Stimulated activated CD4-positive, alpha-beta T cell treated with anti-CD3 and anti-CD28 coated beads, Interleukin-2, amount 100 ng/mL, for 48 hours (primary cell): ENCODE measurements around the gene MEX3A.
"Not testable (repeated sequence)": the region's sequence is repeated elsewhere in the genome, so short reads cannot be mapped to it uniquely, and the experiment has no call there.

Experiments used
- DNase-seq, 2 donors: peaks; one replicate each; pipeline ENCODE4 v3.0.0-alpha.2; 2020

Gene MEX3A

GRCh38 chr1:156053768-156054499, 28.3 kb downstream of the MEX3A start, which contains the start of gene UBQLN4:
UBQLN4 (minus strand) TSS chr1:156053798; CDS start chr1:156053701, 97 bp downstream.
- peak; percentile 77 to 79 for DNase-seq

- DNase-seq = peak; percentile 52 to 63
These were observed 29.1 kb downstream of the MEX3A start for GRCh38 chr1:156052862-156053767.

GRCh38 chr1:156051011-156051725, 31.1 kb downstream of the MEX3A start:
- DNase-seq = no peak

- no peak for DNase-seq
These were observed 31.9 kb downstream of the MEX3A start for GRCh38 chr1:156050376-156050775.

- DNase-seq = no peak
These were observed 33.5 kb downstream of the MEX3A start for GRCh38 chr1:156048663-156049258.

GRCh38 chr1:156045076-156045475, 37.2 kb downstream of the MEX3A start:
- no peak for DNase-seq

GRCh38 chr1:156042828-156043227, 39.4 kb downstream of the MEX3A start:
- no peak for DNase-seq

GRCh38 chr1:156034991-156035390, 47.3 kb downstream of the MEX3A start:
- not testable (repeated sequence) for DNase-seq

- DNase-seq = no peak
These were observed 49.3 kb downstream of the MEX3A start for GRCh38 chr1:156033011-156033410.

- no peak for DNase-seq
These were observed 55.7 kb downstream of the MEX3A start for GRCh38 chr1:156026588-156026987.

GRCh38 chr1:156025876-156026275, 56.4 kb downstream of the MEX3A start:
- DNase-seq = peak in 1 of 2 donors; percentile 27

- no peak for DNase-seq
These were observed 57.5 kb downstream of the MEX3A start for GRCh38 chr1:156024801-156025200.
